Activated T-cell treated with anti-CD3 and anti-CD28 coated beads for 4 hours (primary cell): Measurements from ENCODE around the gene FLACC1.
A peak's percentile ranks its signal among the peaks of the same experiment; 100 is the strongest.

Experiments used
- DNase-seq: peaks from one replicate; pipeline ENCODE4 v3.0.0-alpha.2; 2020

FLACC1 gene

GRCh38 chr2:201275069-201275468, 82.1 kb downstream of the FLACC1 start:
- DNase-seq = no peak

- DNase-seq = no peak
Measured at GRCh38 chr2:201273330-201273983, 83.7 kb downstream of the FLACC1 start.

- DNase-seq = no peak
Measured at GRCh38 chr2:201271917-201272316, 85.2 kb downstream of the FLACC1 start.

GRCh38 chr2:201270293-201271001, 86.7 kb downstream of the FLACC1 start:
- DNase-seq = no peak

GRCh38 chr2:201269764-201270163, 87.4 kb downstream of the FLACC1 start:
- DNase-seq = no peak

GRCh38 chr2:201267278-201268030, 89.7 kb downstream of the FLACC1 start:
- no peak for DNase-seq

GRCh38 chr2:201266629-201267028, 90.5 kb downstream of the FLACC1 start:
- DNase-seq = no peak

GRCh38 chr2:201264472-201265173, 92.5 kb downstream of the FLACC1 start:
- no peak for DNase-seq

GRCh38 chr2:201263779-201264178, 93.4 kb downstream of the FLACC1 start:
- no peak for DNase-seq

- DNase-seq = no peak
Measured at GRCh38 chr2:201262718-201263117, 94.4 kb downstream of the FLACC1 start.

- DNase-seq = no peak
Measured at GRCh38 chr2:201261906-201262305, 95.2 kb downstream of the FLACC1 start.

- DNase-seq = no peak
Measured at GRCh38 chr2:201261471-201261870, 95.7 kb downstream of the FLACC1 start.

GRCh38 chr2:201260302-201260800, 96.8 kb downstream of the FLACC1 start, which contains the start of gene CASP8:
Gene CASP8 (plus strand): TSS chr2:201260536. CDS start chr2:201266487, 5,951 bp downstream.
- peak; percentile 48 for DNase-seq

GRCh38 chr2:201258666-201259615, 98.2 kb downstream of the FLACC1 start:
- DNase-seq = no peak

- peak; percentile 73 for DNase-seq
Measured at GRCh38 chr2:201257956-201258665, 99.0 kb downstream of the FLACC1 start.

GRCh38 chr2:201257381-201257955, 99.7 kb downstream of the FLACC1 start:
- no peak for DNase-seq

- no peak for DNase-seq
Measured at GRCh38 chr2:201256082-201256481, 101.1 kb downstream of the FLACC1 start.

- no peak for DNase-seq
Measured at GRCh38 chr2:201255408-201256033, 101.6 kb downstream of the FLACC1 start.

- DNase-seq = no peak
Measured at GRCh38 chr2:201254081-201254730, 102.9 kb downstream of the FLACC1 start.

- DNase-seq = no peak
Measured at GRCh38 chr2:201250741-201251140, 106.4 kb downstream of the FLACC1 start.
